NT2/D1 (cell line): Measurements from ENCODE around the gene TMEM53.

Experiments
- DNase-seq: peaks from one replicate; pipeline ENCODE4 v3.0.0-alpha.2; 2011; ENCODE audit warnings: low read depth, low spot score
- H3K27me3 ChIP-seq: 2 replicates; pipeline ENCODE4 v1.6.0; 2011; ENCODE audit warnings: mild to moderate bottlenecking; ENCODE audit not compliant: insufficient read length, insufficient read depth
- H3K36me3 ChIP-seq: 2 replicates; pipeline ENCODE4 v1.6.1; 2011; ENCODE audit warnings: mild to moderate bottlenecking, low read length, mixed read lengths; ENCODE audit not compliant: insufficient read depth, insufficient read length
- H3K4me1 ChIP-seq: 2 replicates; pipeline ENCODE4 v1.5.1; 2011; ENCODE audit not compliant: insufficient read depth, insufficient read length
- H3K4me3 ChIP-seq: 2 replicates; pipeline ENCODE4 v1.5.1; 2011; ENCODE audit warnings: low read depth; ENCODE audit not compliant: insufficient read length
- H3K9ac ChIP-seq: 2 replicates; pipeline ENCODE4 v1.6.0; 2011; ENCODE audit warnings: low read depth; ENCODE audit not compliant: insufficient read length
- H3K9me3 ChIP-seq: 2 replicates; pipeline ENCODE4 v1.5.1; 2011; ENCODE audit warnings: mild to moderate bottlenecking, low read length; ENCODE audit not compliant: insufficient read depth
- SUZ12 ChIP-seq: IDR thresholded peaks from 2 replicates; pipeline ENCODE4 v1.6.1; 2011; ENCODE audit not compliant: insufficient read length, insufficient read depth; ENCODE audit errors: extremely low read depth
- YY1 ChIP-seq: IDR thresholded peaks from 2 replicates; pipeline ENCODE4 v1.6.1; 2011; ENCODE audit not compliant: insufficient read length, insufficient read depth
- ZNF274 ChIP-seq: IDR thresholded peaks from 2 replicates; pipeline ENCODE4 v1.6.1; 2011; ENCODE audit warnings: mild to moderate bottlenecking, low read depth, low read length

The TMEM53 gene

GRCh38 chr1:44609412-44609767 is 64.9 kb downstream of the TMEM53 start:
- peak; percentile 66 for DNase-seq
- H3K27me3 ChIP-seq = peaks cover 5% of the 10 kb centered on the region
- H3K36me3 ChIP-seq = no peaks in the 10 kb centered on the region
- H3K9me3 ChIP-seq = no peaks in the 10 kb centered on the region
- peaks cover 12% of the 10 kb centered on the region for H3K4me1 ChIP-seq
- H3K9ac ChIP-seq = no peak overlapping the region
- no peak for TF ChIP-seq SUZ12
- TF ChIP-seq ZNF274 = no peak
- TF ChIP-seq YY1 = no peak
- H3K4me3 ChIP-seq = no peak overlapping the region

DNA sequence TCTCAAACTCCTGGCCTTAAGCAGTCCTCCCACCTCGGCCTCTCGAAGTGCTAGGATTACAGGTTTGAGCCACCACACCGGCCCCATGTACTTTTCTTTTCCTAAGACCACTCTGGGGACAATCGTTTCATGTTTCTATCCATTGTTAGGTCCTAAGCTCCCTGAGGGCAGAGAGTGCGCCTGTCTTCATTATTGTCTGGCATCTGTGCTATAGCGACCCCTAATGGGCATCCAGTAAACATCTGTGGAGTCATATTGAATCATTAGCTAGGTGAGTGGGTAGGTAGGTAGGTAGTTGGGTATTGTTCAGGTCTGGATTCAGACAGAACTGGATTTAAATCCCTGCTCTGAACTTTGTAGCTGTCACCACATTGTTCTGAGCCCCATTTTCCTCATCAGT is 66.1 kb downstream of the TMEM53 start:
- Histone ChIP-seq H3K36me3 (no peaks in the 10 kb centered on the region), H3K4me3 (no peak overlapping the region), H3K9me3 (no peaks in the 10 kb centered on the region), H3K27me3 (peaks cover 5% of the 10 kb centered on the region), H3K4me1 (peaks cover 16% of the 10 kb centered on the region), H3K9ac (no peak overlapping the region)
- TF ChIP-seq SUZ12 (no peak), YY1 (no peak), ZNF274 (no peak)
- DNase-seq = no peak

DNA sequence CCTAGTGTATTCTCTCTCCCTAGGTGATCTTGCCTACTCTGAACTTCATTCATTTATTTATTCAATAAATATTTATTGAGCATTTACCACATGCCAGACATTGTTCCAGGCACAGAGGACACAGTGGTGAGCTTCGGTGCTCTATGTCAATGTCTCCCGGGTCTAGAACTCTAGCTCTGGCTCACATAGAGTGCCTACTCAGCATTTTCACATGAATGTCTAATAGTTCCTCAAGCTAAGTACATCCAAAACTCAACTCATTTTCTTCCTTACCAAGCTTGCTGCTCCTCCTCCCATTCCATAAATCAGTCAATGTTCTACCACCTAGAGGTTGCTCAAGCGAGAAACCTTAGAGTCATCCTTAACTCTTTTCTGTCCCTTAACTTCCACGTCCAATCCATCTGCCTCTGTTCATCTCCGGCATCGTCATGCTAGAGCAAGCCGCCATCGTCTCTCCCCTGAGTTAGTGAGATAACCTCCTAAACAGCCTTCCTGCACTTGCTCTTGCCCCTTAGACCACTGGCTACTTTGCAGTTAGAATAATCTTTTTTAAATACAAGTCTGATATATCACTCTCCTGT is 67.5 kb downstream of the TMEM53 start:
- Histone ChIP-seq H3K9ac (no peak overlapping the region), H3K36me3 (no peaks in the 10 kb centered on the region), H3K9me3 (no peaks in the 10 kb centered on the region), H3K4me3 (no peak overlapping the region), H3K27me3 (peaks cover 7% of the 10 kb centered on the region), H3K4me1 (peaks cover 16% of the 10 kb centered on the region)
- no peak for DNase-seq
- TF ChIP-seq YY1 = no peak
- TF ChIP-seq SUZ12 = no peak
- TF ChIP-seq ZNF274 = no peak

GRCh38 chr1:44605914-44606615 is 68.2 kb downstream of the TMEM53 start:
- TF ChIP-seq ZNF274 (no peak), YY1 (no peak), SUZ12 (no peak)
- no peak overlapping the region for H3K9ac ChIP-seq
- H3K36me3 ChIP-seq = no peaks in the 10 kb centered on the region
- no peak overlapping the region for H3K4me3 ChIP-seq
- H3K27me3 ChIP-seq = peaks cover 14% of the 10 kb centered on the region
- H3K4me1 ChIP-seq = peaks cover 16% of the 10 kb centered on the region
- DNase-seq = no peak
- H3K9me3 ChIP-seq = no peaks in the 10 kb centered on the region

GRCh38 chr1:44604157-44604955 is 69.9 kb downstream of the TMEM53 start:
- TF ChIP-seq SUZ12 = no peak
- TF ChIP-seq ZNF274 = no peak
- TF ChIP-seq YY1 = no peak
- Histone ChIP-seq H3K27me3 (peaks cover 27% of the 10 kb centered on the region), H3K9me3 (no peaks in the 10 kb centered on the region), H3K9ac (no peak overlapping the region), H3K4me1 (peaks cover 4% of the 10 kb centered on the region), H3K4me3 (no peak overlapping the region), H3K36me3 (no peaks in the 10 kb centered on the region)
- no peak for DNase-seq

DNA sequence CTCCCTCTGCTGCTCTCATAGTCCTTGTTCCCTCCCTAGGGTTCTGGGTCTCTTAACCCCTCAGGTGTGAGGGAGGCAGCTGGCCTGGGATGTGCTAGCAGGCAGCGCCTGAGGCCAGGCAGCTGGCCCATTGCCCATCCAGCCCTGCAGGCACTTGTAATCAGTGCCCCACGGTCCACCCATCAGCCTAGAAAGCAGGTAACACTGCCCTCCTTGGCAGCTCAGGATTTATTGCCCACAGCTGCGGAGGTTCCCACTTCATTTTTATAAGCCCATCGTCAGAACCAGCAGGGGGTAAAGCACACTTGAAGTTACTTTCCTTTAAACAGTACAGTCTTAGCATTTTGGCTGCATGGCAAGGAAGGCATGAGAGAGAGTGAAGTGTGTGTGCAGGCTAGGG is 70.6 kb downstream of the TMEM53 start:
- H3K27me3 ChIP-seq = peaks cover 27% of the 10 kb centered on the region

More for the DNA sequence above, 70.6 kb downstream of the TMEM53 start:
- H3K4me1 ChIP-seq = peaks cover 4% of the 10 kb centered on the region
- DNase-seq = no peak
- no peak overlapping the region for H3K9ac ChIP-seq
- no peaks in the 10 kb centered on the region for H3K9me3 ChIP-seq
- H3K4me3 ChIP-seq = no peak overlapping the region
- TF ChIP-seq YY1 (no peak), SUZ12 (no peak), ZNF274 (no peak)
- H3K36me3 ChIP-seq = no peaks in the 10 kb centered on the region
